MG63 (cell line): Measurements from ENCODE around the gene HOXB1. TPM values are rescaled to one million over a fixed set of nuclear protein-coding genes. Genes with fewer than 3 reads are reported as not detected.
A peak's percentile ranks its signal among the peaks of the same experiment; 100 is the strongest.

Experiments used
- DNase-seq: peaks from one replicate; pipeline ENCODE4 v3.0.0-alpha.2; 2020
- H3K27me3 ChIP-seq: fragments of 250-450 bp; sonication (Bioruptor Pico); 2 replicates; pipeline ENCODE4 v1.5.1; 2020; ENCODE audit warnings: mild to moderate bottlenecking, moderate library complexity
- H3K36me3 ChIP-seq: fragments of 250-450 bp; sonication (Bioruptor Pico); 2 replicates; pipeline ENCODE4 v1.5.1; 2020; ENCODE audit warnings: mild to moderate bottlenecking, moderate library complexity
- H3K4me3 ChIP-seq: fragments of 250-450 bp; sonication (Bioruptor Pico); 2 replicates; pipeline ENCODE4 v1.5.1; 2020; ENCODE audit warnings: mild to moderate bottlenecking, moderate library complexity
- H3K9me3 ChIP-seq: fragments of 250-450 bp; sonication (Bioruptor Pico); 2 replicates; pipeline ENCODE4 v1.5.1; 2020; ENCODE audit warnings: mild to moderate bottlenecking, moderate library complexity
- total RNA-seq: library from RNA; depleted of rRNA; stranded (reverse); fragments of >200 nt; shearing (Covaris generic); gene quantifications from 2 replicates; pipeline ENCODE4 v1.2.3, GENCODE V29; 2014; ENCODE audit warnings: low replicate concordance

HOXB1 gene
- total RNA-seq, 1 experiment from 2014 or later, result not detected

GRCh38 chr17:48559122-48559839 is 28.5 kb upstream of the HOXB1 start:
- peaks cover 51% of the 10 kb centered on the region for H3K36me3 ChIP-seq
- H3K27me3 ChIP-seq, result no peaks in the 10 kb centered on the region
- no peaks in the 10 kb centered on the region for H3K9me3 ChIP-seq
- no peak for DNase-seq
- H3K4me3 ChIP-seq, result no peak overlapping the region

GRCh38 chr17:48558831-48559121 is 28.0 kb upstream of the HOXB1 start:
- no peaks in the 10 kb centered on the region for H3K27me3 ChIP-seq
- DNase-seq, result no peak
- H3K4me3 ChIP-seq, result no peak overlapping the region
- peaks cover 56% of the 10 kb centered on the region for H3K36me3 ChIP-seq
- H3K9me3 ChIP-seq, result no peaks in the 10 kb centered on the region

- no peak for DNase-seq
- H3K9me3 ChIP-seq, result no peaks in the 10 kb centered on the region
- H3K36me3 ChIP-seq, result peaks cover 53% of the 10 kb centered on the region
- H3K27me3 ChIP-seq, result no peaks in the 10 kb centered on the region
- H3K4me3 ChIP-seq, result no peak overlapping the region
Observed at GRCh38 chr17:48558057-48558830, 27.4 kb upstream of the HOXB1 start.

- H3K36me3 ChIP-seq, result peaks cover 50% of the 10 kb centered on the region
- H3K27me3 ChIP-seq, result no peaks in the 10 kb centered on the region
- no peaks in the 10 kb centered on the region for H3K9me3 ChIP-seq
- H3K4me3 ChIP-seq, result no peak overlapping the region
- no peak for DNase-seq
Observed at GRCh38 chr17:48556576-48557401, 26.0 kb upstream of the HOXB1 start.

- H3K9me3 ChIP-seq, result no peaks in the 10 kb centered on the region
- no peak for DNase-seq
- H3K4me3 ChIP-seq, result no peak overlapping the region
- peaks cover 47% of the 10 kb centered on the region for H3K36me3 ChIP-seq
- H3K27me3 ChIP-seq, result no peaks in the 10 kb centered on the region
Observed at GRCh38 chr17:48556229-48556575, 25.4 kb upstream of the HOXB1 start.

- no peaks in the 10 kb centered on the region for H3K9me3 ChIP-seq
- peak overlapping the region; percentile 19 for H3K4me3 ChIP-seq
- DNase-seq, result peak; percentile 50
- H3K27me3 ChIP-seq, result no peaks in the 10 kb centered on the region
- H3K36me3 ChIP-seq, result peaks cover 48% of the 10 kb centered on the region
Observed at GRCh38 chr17:48555258-48556228, 24.7 kb upstream of the HOXB1 start.

GRCh38 chr17:48554412-48555257 is 23.8 kb upstream of the HOXB1 start:
- H3K4me3 ChIP-seq, result peak overlapping the region; percentile 19
- peaks cover 54% of the 10 kb centered on the region for H3K36me3 ChIP-seq
- H3K27me3 ChIP-seq, result no peaks in the 10 kb centered on the region
- no peaks in the 10 kb centered on the region for H3K9me3 ChIP-seq
- DNase-seq, result no peak

GRCh38 chr17:48553826-48554225 is 23.0 kb upstream of the HOXB1 start:
- DNase-seq, result no peak
- Histone ChIP-seq H3K9me3 (no peaks in the 10 kb centered on the region), H3K36me3 (peaks cover 52% of the 10 kb centered on the region), H3K4me3 (no peak overlapping the region; the same call in 1 of the 2 replicates), H3K27me3 (no peaks in the 10 kb centered on the region)

GRCh38 chr17:48553190-48553547 is 22.4 kb upstream of the HOXB1 start:
- no peak overlapping the region for H3K4me3 ChIP-seq
- peaks cover 46% of the 10 kb centered on the region for H3K36me3 ChIP-seq
- no peaks in the 10 kb centered on the region for H3K9me3 ChIP-seq
- no peak for DNase-seq
- H3K27me3 ChIP-seq, result no peaks in the 10 kb centered on the region

GRCh38 chr17:48552466-48553189 is 21.8 kb upstream of the HOXB1 start:
- no peaks in the 10 kb centered on the region for H3K27me3 ChIP-seq
- H3K9me3 ChIP-seq, result no peaks in the 10 kb centered on the region
- H3K36me3 ChIP-seq, result peaks cover 49% of the 10 kb centered on the region
- H3K4me3 ChIP-seq, result no peak overlapping the region
- no peak for DNase-seq

- DNase-seq, result no peak
- Histone ChIP-seq H3K9me3 (no peaks in the 10 kb centered on the region), H3K36me3 (peaks cover 46% of the 10 kb centered on the region), H3K27me3 (no peaks in the 10 kb centered on the region), H3K4me3 (no peak overlapping the region)
Observed at GRCh38 chr17:48551596-48552465, 21.0 kb upstream of the HOXB1 start.

GRCh38 chr17:48551214-48551555 is 20.4 kb upstream of the HOXB1 start:
- Histone ChIP-seq H3K27me3 (no peaks in the 10 kb centered on the region), H3K9me3 (no peaks in the 10 kb centered on the region), H3K36me3 (peaks cover 46% of the 10 kb centered on the region), H3K4me3 (no peak overlapping the region)
- DNase-seq, result no peak

GRCh38 chr17:48550502-48551213 is 19.8 kb upstream of the HOXB1 start:
- H3K27me3 ChIP-seq, result no peaks in the 10 kb centered on the region

More at GRCh38 chr17:48550502-48551213, 19.8 kb upstream of the HOXB1 start:
- H3K9me3 ChIP-seq, result no peaks in the 10 kb centered on the region
- H3K4me3 ChIP-seq, result no peak overlapping the region
- peaks cover 46% of the 10 kb centered on the region for H3K36me3 ChIP-seq
- no peak for DNase-seq
